ENCODE data around the gene TRIO.
"Not testable (repeated sequence)": the region's sequence is repeated elsewhere in the genome, so short reads cannot be mapped to it uniquely, and the experiment has no call there.

The TRIO gene

GRCh38 chr5:14142827-14143545, at the start of gene TRIO:
TSS of gene TRIO (plus strand) at chr5:14143342. CDS start at chr5:14143726, 384 bp downstream.
- DNase-seq = peak; percentile 98

- DNase-seq = not testable (repeated sequence)
Observed at GRCh38 chr5:14097380-14097779, 45.8 kb upstream of the TRIO start.

- no peak for DNase-seq
Observed at GRCh38 chr5:14097998-14098471, 45.1 kb upstream of the TRIO start.

GRCh38 chr5:14100281-14100680, 42.9 kb upstream of the TRIO start:
- DNase-seq = no peak

- DNase-seq = no peak
Observed at GRCh38 chr5:14101922-14102321, 41.2 kb upstream of the TRIO start.

- DNase-seq = no peak
Observed at GRCh38 chr5:14102666-14103065, 40.5 kb upstream of the TRIO start.

- DNase-seq = no peak
Observed at GRCh38 chr5:14105718-14106410, 37.3 kb upstream of the TRIO start.

- no peak for DNase-seq
Observed at GRCh38 chr5:14107536-14107935, 35.6 kb upstream of the TRIO start.

GRCh38 chr5:14108170-14108996, 34.8 kb upstream of the TRIO start:
- DNase-seq = peak; percentile 92

- DNase-seq = no peak
Observed at GRCh38 chr5:14109041-14109747, 33.9 kb upstream of the TRIO start.

GRCh38 chr5:14109771-14110170, 33.4 kb upstream of the TRIO start:
- no peak for DNase-seq

- DNase-seq = no peak
Observed at GRCh38 chr5:14110196-14110595, 32.9 kb upstream of the TRIO start.

- no peak for DNase-seq
Observed at GRCh38 chr5:14110680-14111079, 32.5 kb upstream of the TRIO start.

- no peak for DNase-seq
Observed at GRCh38 chr5:14112998-14113652, 30.0 kb upstream of the TRIO start.

- no peak for DNase-seq
Observed at GRCh38 chr5:14114615-14115251, 28.4 kb upstream of the TRIO start.

GRCh38 chr5:14115323-14115895, 27.7 kb upstream of the TRIO start:
- DNase-seq = no peak

GRCh38 chr5:14118551-14119320, 24.4 kb upstream of the TRIO start:
- DNase-seq = no peak

- no peak for DNase-seq
Observed at GRCh38 chr5:14120176-14120575, 23.0 kb upstream of the TRIO start.

- DNase-seq = no peak
Observed at GRCh38 chr5:14121552-14121951, 21.6 kb upstream of the TRIO start.

- no peak for DNase-seq
Observed at GRCh38 chr5:14122089-14122488, 21.1 kb upstream of the TRIO start.

- no peak for DNase-seq
Observed at GRCh38 chr5:14123551-14123950, 19.6 kb upstream of the TRIO start.
